IPS-18a (cell line): ENCODE results near the gene FRS2.

Source experiments
- H3K27ac ChIP-seq: one replicate; pipeline ENCODE4 v1.5.1; 2013; ENCODE audit warnings: low read length
- H3K27me3 ChIP-seq: one replicate; pipeline ENCODE4 v1.6.1; 2013; ENCODE audit warnings: mild to moderate bottlenecking, low read length; ENCODE audit not compliant: control insufficient read depth, insufficient read depth
- H3K36me3 ChIP-seq: one replicate; pipeline ENCODE4 v1.6.1; 2013; ENCODE audit warnings: low read depth, low read length; ENCODE audit not compliant: control insufficient read depth
- H3K4me1 ChIP-seq: one replicate; pipeline ENCODE4 v1.6.1; 2013; ENCODE audit warnings: low read depth, low read length; ENCODE audit not compliant: control insufficient read depth
- H3K4me3 ChIP-seq: one replicate; pipeline ENCODE4 v1.5.1; 2013; ENCODE audit warnings: low read length
- H3K9ac ChIP-seq: one replicate; pipeline ENCODE4 v1.6.1; 2013; ENCODE audit warnings: mild to moderate bottlenecking, low read length, moderate library complexity
- H3K9me3 ChIP-seq: one replicate; pipeline ENCODE4 v1.6.1; 2013; ENCODE audit warnings: low read depth, low read length; ENCODE audit not compliant: control insufficient read depth

Gene FRS2

DNA sequence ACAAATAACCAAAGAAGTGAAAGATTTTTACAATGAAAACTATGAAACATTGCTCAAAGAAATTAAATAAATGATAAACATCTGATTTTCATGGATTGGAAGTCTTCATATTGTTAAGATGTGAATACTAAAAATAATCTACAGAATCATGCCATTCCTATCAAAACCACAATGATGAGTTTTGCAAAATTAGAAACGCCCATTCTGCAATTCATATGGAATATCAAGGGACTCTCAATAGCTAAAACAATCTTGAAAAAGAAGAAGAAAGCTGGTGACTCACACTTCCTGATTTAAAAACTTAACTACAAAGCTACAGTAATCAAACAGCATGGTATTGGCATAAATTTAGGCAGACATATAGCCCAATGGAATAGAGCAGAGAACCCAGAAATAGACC, 74.9 kb downstream of the FRS2 start:
- Histone ChIP-seq H3K4me1 (no peaks in the 10 kb centered on the region), H3K27me3 (no peaks in the 10 kb centered on the region), H3K4me3 (no peak overlapping the region), H3K9me3 (no peaks in the 10 kb centered on the region), H3K27ac (no peak overlapping the region), H3K36me3 (no peaks in the 10 kb centered on the region), H3K9ac (no peak overlapping the region)

DNA sequence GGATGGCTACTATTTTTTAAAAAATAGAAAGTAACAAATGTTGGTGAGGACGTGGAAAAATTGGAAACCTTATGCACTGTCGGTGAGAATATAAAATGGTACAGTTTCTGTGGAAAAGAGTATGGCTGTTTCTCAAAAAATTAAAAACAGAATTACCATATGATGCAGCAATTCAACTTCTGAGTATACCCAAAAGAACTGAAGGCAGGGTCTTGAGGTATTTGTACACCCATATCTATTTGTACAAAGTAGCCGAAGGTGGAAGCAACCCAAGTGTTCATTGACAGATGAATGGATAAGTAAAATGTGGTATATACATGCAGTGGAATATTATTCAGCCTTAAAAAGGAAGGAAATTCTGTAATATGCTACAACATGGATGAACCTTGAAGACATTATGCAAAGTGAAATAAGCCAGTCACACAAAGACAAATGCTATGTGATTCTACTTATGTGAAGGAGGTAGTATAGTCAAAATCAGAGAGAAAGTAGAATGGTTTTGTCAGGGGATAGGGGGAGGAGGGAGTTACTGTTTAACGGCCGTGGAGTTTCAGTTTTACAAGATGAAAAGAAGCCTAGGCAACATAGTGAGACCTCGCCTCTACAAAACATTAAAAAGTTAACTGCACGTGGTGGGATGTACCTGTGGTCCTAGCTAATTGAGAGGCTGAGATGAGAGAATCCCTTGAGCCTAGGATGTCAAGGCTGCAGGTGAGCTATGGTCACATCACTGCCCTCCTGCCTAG, 76.7 kb downstream of the FRS2 start:
- no peak overlapping the region for H3K4me3 ChIP-seq
- H3K36me3 ChIP-seq, result no peaks in the 10 kb centered on the region
- H3K9me3 ChIP-seq, result no peaks in the 10 kb centered on the region

DNA sequence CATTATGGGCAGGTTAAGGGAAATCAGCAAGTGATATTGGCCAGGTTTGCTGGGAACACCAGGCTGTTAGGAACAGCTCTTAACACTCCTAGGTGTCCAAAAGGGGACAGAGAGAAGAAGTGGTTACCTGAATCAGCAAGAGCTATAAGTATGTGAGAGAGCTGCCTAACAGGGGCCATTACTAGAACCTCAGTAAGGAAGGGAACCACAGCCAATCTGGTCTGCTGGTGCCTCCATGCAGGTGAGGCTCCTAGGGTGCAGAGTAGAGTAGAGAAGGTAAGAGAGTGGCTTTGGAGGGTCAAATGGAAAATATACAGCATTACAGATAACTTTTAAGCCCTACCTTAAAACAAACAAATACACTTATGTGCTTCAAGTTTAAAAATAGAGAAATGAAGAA, 78.5 kb downstream of the FRS2 start:
- H3K4me3 ChIP-seq, result no peak overlapping the region
- no peaks in the 10 kb centered on the region for H3K27me3 ChIP-seq
- H3K36me3 ChIP-seq, result no peaks in the 10 kb centered on the region
- no peaks in the 10 kb centered on the region for H3K4me1 ChIP-seq
- no peaks in the 10 kb centered on the region for H3K9me3 ChIP-seq
- H3K27ac ChIP-seq, result no peak overlapping the region
- no peak overlapping the region for H3K9ac ChIP-seq

More for the DNA sequence above, 76.7 kb downstream of the FRS2 start:
- H3K4me1 ChIP-seq, result no peaks in the 10 kb centered on the region
- H3K27ac ChIP-seq, result no peak overlapping the region
- no peaks in the 10 kb centered on the region for H3K27me3 ChIP-seq
- no peak overlapping the region for H3K9ac ChIP-seq

DNA sequence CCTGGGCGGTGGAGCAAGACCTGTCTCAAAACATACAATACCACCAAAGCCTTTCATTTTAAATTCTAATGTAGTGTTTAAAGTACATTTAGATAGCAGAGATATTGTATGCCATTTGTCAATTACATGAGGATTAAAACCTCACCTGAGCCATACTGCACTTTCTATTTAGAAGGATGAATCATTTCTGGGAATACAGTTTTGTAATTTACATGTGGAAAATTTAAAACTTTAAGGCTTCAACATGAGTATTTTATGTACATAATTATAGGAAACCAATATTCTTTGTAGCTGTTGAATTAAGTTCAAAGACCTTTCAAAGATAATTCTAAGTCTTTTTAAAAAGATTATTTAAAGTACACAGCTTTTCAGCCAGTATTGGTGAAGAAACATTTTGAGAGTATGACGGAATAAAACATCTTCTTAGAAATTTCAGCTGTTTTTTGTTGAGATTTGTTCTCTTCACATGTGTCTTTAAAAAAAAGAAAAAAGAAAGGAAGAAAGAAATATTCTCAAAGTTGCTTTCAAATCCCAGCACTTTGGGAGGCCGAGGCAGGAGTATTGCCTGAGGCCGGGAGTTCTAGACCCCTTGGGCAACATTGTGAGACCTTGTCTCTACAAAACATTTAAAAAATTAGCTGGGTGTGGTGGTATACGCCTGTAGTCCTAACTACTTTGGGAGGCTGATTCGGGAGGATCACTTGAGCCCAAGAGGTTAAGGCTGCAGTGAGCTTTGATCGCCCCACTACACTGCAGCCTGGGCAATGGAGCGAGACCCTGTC, 80.6 kb downstream of the FRS2 start:
- H3K9me3 ChIP-seq, result no peaks in the 10 kb centered on the region
- no peak overlapping the region for H3K9ac ChIP-seq
- H3K27ac ChIP-seq, result no peak overlapping the region
- H3K36me3 ChIP-seq, result no peaks in the 10 kb centered on the region
- H3K27me3 ChIP-seq, result no peaks in the 10 kb centered on the region
- no peaks in the 10 kb centered on the region for H3K4me1 ChIP-seq
- H3K4me3 ChIP-seq, result no peak overlapping the region

DNA sequence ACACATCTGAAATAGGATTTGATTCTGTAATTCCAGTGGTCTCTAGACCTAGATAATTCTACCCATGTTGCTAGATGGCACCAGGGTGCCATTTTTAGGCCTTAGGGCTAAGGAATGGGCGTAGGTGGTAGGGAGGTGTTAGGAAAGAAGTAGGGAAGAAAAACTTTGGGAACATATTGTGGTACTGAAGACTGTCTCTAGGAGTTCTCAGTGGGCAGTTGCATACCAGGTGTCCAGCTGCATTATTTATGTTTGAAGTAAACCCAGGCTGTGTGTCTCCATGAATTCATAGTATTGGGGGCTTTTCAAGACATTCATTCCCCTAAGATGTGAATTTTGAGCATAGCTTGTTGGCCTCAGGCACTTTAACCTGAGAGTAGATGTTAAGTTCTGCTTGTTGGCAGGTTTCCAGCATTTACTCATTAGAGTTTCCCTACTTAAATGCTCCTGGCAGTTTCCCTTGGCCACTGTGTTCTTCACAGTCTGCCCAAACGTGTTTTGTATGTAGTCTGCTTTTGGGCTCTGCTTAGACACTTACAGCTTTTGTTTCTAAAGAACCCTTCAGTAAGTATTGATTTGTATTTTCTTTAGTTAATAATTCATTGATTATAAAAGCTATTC, 83.5 kb downstream of the FRS2 start:
- no peak overlapping the region for H3K27ac ChIP-seq
- no peaks in the 10 kb centered on the region for H3K4me1 ChIP-seq
- H3K36me3 ChIP-seq, result no peaks in the 10 kb centered on the region
- H3K9me3 ChIP-seq, result no peaks in the 10 kb centered on the region
- H3K4me3 ChIP-seq, result no peak overlapping the region
- no peaks in the 10 kb centered on the region for H3K27me3 ChIP-seq
- no peak overlapping the region for H3K9ac ChIP-seq

DNA sequence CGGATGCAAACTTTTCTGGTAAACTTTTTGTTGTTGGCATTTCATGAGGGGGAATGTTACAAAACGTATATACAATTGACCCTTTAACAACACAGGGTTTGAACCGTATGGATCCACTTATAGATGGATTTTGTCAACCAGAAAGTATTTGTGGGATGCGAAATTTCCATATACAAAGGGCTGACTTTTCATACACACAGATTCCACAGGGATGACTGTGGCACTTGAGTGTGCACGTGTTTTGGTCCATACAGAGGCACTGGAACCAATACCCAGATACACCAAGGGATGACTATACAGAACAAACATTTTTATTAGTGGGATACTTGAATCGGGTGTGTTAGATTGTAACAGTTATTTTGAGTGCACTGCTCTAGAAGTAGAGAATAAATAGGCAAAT, 85.3 kb downstream of the FRS2 start:
- H3K4me3 ChIP-seq, result no peak overlapping the region
- no peak overlapping the region for H3K27ac ChIP-seq
- no peaks in the 10 kb centered on the region for H3K36me3 ChIP-seq
- no peak overlapping the region for H3K9ac ChIP-seq
- H3K4me1 ChIP-seq, result no peaks in the 10 kb centered on the region
- H3K9me3 ChIP-seq, result no peaks in the 10 kb centered on the region
- H3K27me3 ChIP-seq, result no peaks in the 10 kb centered on the region

DNA sequence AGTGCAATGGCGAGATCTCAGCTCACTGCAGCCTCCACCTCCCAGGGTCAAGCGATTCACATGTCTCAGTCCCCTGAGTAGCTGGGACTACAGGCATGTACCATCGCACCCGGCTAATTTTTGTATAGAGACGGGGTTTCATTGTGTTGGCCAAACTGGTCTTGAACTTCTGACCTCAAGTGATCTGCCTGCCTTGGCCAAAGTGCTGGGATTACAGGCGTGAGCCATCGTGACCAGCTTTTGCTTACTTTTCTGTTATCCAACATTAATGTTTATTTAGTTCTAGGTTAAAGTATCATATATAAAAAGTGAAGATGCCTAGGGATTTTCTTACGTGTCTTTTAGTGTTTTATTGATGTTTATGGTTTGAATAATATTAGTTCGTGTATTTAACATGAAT, 86.2 kb downstream of the FRS2 start:
- no peaks in the 10 kb centered on the region for H3K36me3 ChIP-seq
- no peaks in the 10 kb centered on the region for H3K4me1 ChIP-seq
- H3K27ac ChIP-seq, result no peak overlapping the region
- no peaks in the 10 kb centered on the region for H3K9me3 ChIP-seq
- no peak overlapping the region for H3K9ac ChIP-seq
- H3K27me3 ChIP-seq, result no peaks in the 10 kb centered on the region
- H3K4me3 ChIP-seq, result no peak overlapping the region

DNA sequence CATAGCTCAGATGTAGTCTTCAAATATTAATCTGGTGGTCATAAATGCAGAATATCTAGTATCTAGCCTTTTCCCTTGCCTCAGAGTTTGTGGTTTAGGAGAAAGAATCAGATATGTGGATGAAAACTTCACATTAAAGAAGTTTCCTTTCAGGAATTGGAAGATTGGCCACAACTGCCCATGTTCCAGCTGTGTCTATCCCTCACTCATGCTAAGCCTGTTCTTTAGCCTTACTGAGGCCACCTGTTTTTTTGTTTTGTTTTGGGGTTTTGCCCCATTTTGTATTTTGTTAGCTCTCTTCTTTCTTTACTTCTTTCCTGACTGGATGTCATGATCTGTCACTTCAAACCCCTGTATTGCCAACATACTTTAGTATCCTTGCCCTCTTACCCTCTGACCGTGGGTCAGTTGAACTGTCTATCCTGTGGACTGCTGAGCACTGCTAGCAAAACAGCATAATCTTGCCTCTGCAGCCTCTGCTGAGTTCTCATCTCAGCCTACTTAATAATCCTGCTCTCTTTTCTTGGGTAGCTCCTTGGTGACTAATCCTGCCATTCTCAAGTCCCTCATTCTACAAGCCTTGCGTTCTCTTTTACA, 93.1 kb downstream of the FRS2 start:
- Histone ChIP-seq H3K4me3 (no peak overlapping the region), H3K27me3 (no peaks in the 10 kb centered on the region), H3K9me3 (no peaks in the 10 kb centered on the region), H3K27ac (no peak overlapping the region), H3K4me1 (no peaks in the 10 kb centered on the region), H3K36me3 (no peaks in the 10 kb centered on the region), H3K9ac (no peak overlapping the region)

DNA sequence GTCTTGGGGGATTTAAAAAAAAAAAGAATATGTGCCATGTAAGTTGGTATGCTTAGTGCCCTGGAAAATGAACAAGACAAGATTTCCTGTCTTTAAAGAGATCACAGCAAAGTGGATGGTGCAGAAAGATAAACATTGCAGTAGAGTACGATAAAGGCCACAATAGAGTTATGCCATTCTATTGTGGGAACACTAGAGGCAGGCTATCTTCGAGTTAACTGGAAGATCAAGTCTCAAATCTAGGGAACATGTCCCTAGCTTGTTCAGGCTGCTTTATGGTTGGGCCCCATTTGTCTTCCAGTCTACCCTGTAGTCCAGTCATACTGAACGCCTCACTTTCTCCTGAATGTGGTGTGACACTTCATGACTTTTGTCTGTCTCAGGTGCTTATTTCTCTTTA, 96.4 kb downstream of the FRS2 start:
- no peak overlapping the region for H3K27ac ChIP-seq
- H3K9me3 ChIP-seq, result no peaks in the 10 kb centered on the region
- no peak overlapping the region for H3K4me3 ChIP-seq
- no peak overlapping the region for H3K9ac ChIP-seq
- H3K4me1 ChIP-seq, result no peaks in the 10 kb centered on the region
- H3K36me3 ChIP-seq, result peaks cover 11% of the 10 kb centered on the region
- no peaks in the 10 kb centered on the region for H3K27me3 ChIP-seq

DNA sequence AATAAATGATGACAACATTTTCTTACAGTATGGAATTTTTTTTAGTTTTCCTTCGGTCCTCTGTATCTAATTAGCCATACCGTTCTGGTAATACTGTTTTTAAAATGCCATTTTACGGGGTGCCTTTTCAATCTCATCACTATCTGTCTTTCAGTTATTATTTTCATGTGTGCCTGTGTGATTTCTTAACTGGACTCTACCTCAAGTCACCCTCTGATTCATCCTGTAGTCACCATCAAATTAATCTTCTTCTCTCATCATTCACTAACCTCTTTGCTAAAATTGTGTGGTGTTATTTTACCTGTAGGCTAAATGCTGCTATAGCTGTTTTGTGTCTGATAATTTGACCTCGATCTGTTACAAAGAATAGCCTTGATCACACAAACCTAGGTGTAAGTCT, 99.0 kb downstream of the FRS2 start:
- H3K27ac ChIP-seq, result no peak overlapping the region

DNA sequence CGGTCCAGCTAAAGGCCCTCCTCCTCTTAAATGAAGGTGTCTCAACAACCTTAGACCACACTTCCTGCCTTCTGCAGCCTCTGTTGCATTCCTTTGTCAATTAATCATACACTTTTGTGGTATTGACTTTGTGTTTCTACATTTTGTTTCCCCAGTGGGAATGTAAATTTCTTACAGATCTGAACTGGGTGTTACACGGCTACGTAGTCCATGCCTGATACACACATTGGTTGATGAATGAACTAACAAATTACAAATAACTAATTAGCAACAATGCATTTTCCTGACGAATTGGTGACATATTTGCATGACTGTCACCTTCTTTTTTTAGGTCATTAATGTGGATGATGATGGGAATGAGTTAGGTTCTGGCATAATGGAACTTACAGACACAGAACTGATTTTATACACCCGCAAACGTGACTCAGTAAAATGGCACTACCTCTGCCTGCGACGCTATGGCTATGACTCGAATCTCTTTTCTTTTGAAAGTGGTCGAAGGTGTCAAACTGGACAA, 99.9 kb downstream of the FRS2 start:
- Histone ChIP-seq H3K4me3 (no peak overlapping the region), H3K9me3 (no peaks in the 10 kb centered on the region), H3K27ac (no peak overlapping the region), H3K9ac (no peak overlapping the region), H3K4me1 (no peaks in the 10 kb centered on the region), H3K36me3 (peaks cover 35% of the 10 kb centered on the region), H3K27me3 (no peaks in the 10 kb centered on the region)

More for the DNA sequence above, 99.0 kb downstream of the FRS2 start:
- Histone ChIP-seq H3K27me3 (no peaks in the 10 kb centered on the region), H3K36me3 (peaks cover 27% of the 10 kb centered on the region), H3K4me1 (no peaks in the 10 kb centered on the region), H3K9me3 (no peaks in the 10 kb centered on the region), H3K9ac (no peak overlapping the region), H3K4me3 (no peak overlapping the region)
